GM23338 (cell line): ENCODE measurements around the gene KRTAP19-4. TPM values are rescaled to one million over a fixed set of nuclear protein-coding genes. Genes with fewer than 3 reads are reported as not detected.

ENCODE experiments used
- ATAC-seq: fragments of 200-7000 bp; cut with Tn5 transposase; 3 replicates; pipeline ENCODE4 v1.9.1; 2020
- DNase-seq: peaks from one replicate; pipeline ENCODE4 v3.0.0-alpha.2; 2015; ENCODE audit warnings: low spot score
- H2AFZ ChIP-seq: fragments of 200-600 bp; sonication (generic); 2 replicates; pipeline ENCODE4 v1.8.0; 2016; ENCODE audit warnings: antibody characterized with exemption, mild to moderate bottlenecking, moderate library complexity
- H3F3A ChIP-seq: fragments of 200-600 bp; sonication (generic); replicated peaks from 2 replicates; pipeline ENCODE4 v1.8.0; 2017; ENCODE audit warnings: antibody characterized with exemption, mixed run types, low read depth
- H3K27ac ChIP-seq: fragments of 200-600 bp; sonication (generic); 2 replicates; pipeline ENCODE4 v1.6.1; 2016; ENCODE audit warnings: low read depth
- H3K27me3 ChIP-seq: fragments of 200-600 bp; sonication (generic); 2 replicates; pipeline ENCODE4 v1.8.0; 2016; ENCODE audit warnings: mild to moderate bottlenecking, mixed run types, moderate library complexity; ENCODE audit not compliant: insufficient read depth
- H3K36me3 ChIP-seq: fragments of 200-600 bp; sonication (generic); 2 replicates; pipeline ENCODE4 v1.8.0; 2016; ENCODE audit warnings: mild to moderate bottlenecking; ENCODE audit not compliant: insufficient read depth
- H3K4me1 ChIP-seq: fragments of 200-600 bp; sonication (generic); 2 replicates; pipeline ENCODE4 v1.8.0; 2016; ENCODE audit warnings: mild to moderate bottlenecking, moderate library complexity; ENCODE audit not compliant: insufficient read depth
- H3K4me2 ChIP-seq: fragments of 200-600 bp; sonication (generic); 2 replicates; pipeline ENCODE4 v1.7.1; 2017; ENCODE audit warnings: mixed run types
- H3K4me3 ChIP-seq: fragments of 200-600 bp; sonication (generic); 2 replicates; pipeline ENCODE4 v1.6.1; 2016; ENCODE audit warnings: mixed run types
- H3K79me2 ChIP-seq: fragments of 200-600 bp; sonication (generic); replicated peaks from 2 replicates; pipeline ENCODE4 v1.8.0; 2017; ENCODE audit warnings: mild to moderate bottlenecking; ENCODE audit not compliant: insufficient read depth
- H3K9me2 ChIP-seq: fragments of 200-600 bp; sonication (generic); 2 replicates; pipeline ENCODE4 v1.8.0; 2017; ENCODE audit not compliant: insufficient read depth
- H4K20me1 ChIP-seq: fragments of 200-600 bp; sonication (generic); replicated peaks from 2 replicates; pipeline ENCODE4 v1.8.0; 2017; ENCODE audit warnings: mild to moderate bottlenecking; ENCODE audit not compliant: insufficient read depth
- H3K27ac Mint-ChIP-seq: 2 replicates; pipeline ENCODE4 v1.8.0; 2020; ENCODE audit warnings: inconsistent platforms, mild to moderate bottlenecking, moderate library complexity, mixed read lengths
- H3K27me3 Mint-ChIP-seq: 3 replicates; pipeline ENCODE4 v1.8.0; 2022; ENCODE audit warnings: low read depth, mild to moderate bottlenecking, moderate library complexity, mixed read lengths, inconsistent platforms; ENCODE audit not compliant: insufficient read depth, poor library complexity
- H3K36me3 Mint-ChIP-seq: 3 replicates; pipeline ENCODE4 v1.8.0; 2021; ENCODE audit warnings: low read depth, mild to moderate bottlenecking, inconsistent platforms, moderate library complexity, mixed read lengths
- H3K4me1 Mint-ChIP-seq: 3 replicates; pipeline ENCODE4 v1.8.0; 2020; ENCODE audit warnings: mild to moderate bottlenecking, inconsistent platforms, mixed read lengths
- H3K4me3 Mint-ChIP-seq: 3 replicates; pipeline ENCODE4 v1.8.0; 2021; ENCODE audit warnings: moderate library complexity, mild to moderate bottlenecking, inconsistent platforms, mixed read lengths
- H3K9me3 Mint-ChIP-seq: 3 replicates; pipeline ENCODE4 v1.8.0; 2020; ENCODE audit warnings: moderate library complexity, mild to moderate bottlenecking, inconsistent platforms, mixed read lengths
- CTCF ChIP-seq, 2 experiments: fragments of 200-600 bp in 1 of 2; sonication (generic) in 1 of 2; conservative IDR thresholded peaks; 2 replicates each; pipeline versions ENCODE4 v1.5.1 to v1.6.1; 2016 to 2017; ENCODE audit warnings: antibody characterized with exemption in 2 of 2, low read depth in 2 of 2, mild to moderate bottlenecking in 2 of 2, moderate library complexity in 1 of 2
- ETS1 ChIP-seq: IDR thresholded peaks from 2 replicates; pipeline ENCODE4 v1.6.1; 2016; ENCODE audit warnings: antibody characterized with exemption
- EZH2phosphoT487 ChIP-seq: fragments of 200-600 bp; sonication (generic); IDR thresholded peaks from one replicate; pipeline ENCODE4 v1.8.1; 2018; ENCODE audit warnings: antibody characterized with exemption; ENCODE audit not compliant: unreplicated experiment
- JUNB ChIP-seq: IDR thresholded peaks from one replicate; pipeline ENCODE4 v1.6.1; 2016; ENCODE audit warnings: antibody characterized with exemption; ENCODE audit not compliant: unreplicated experiment
- NANOG ChIP-seq: IDR thresholded peaks from 2 replicates; pipeline ENCODE4 v1.6.1; 2016; ENCODE audit warnings: antibody characterized with exemption, borderline replicate concordance
- POLR2AphosphoS5 ChIP-seq: IDR thresholded peaks from 2 replicates; pipeline ENCODE4 v1.6.1; 2016; ENCODE audit warnings: antibody characterized with exemption, low read depth
- REST ChIP-seq: IDR thresholded peaks from one replicate; pipeline ENCODE4 v1.6.1; 2018; ENCODE audit warnings: antibody characterized with exemption; ENCODE audit not compliant: unreplicated experiment
- STAT1 ChIP-seq: IDR thresholded peaks from one replicate; pipeline ENCODE4 v1.6.1; 2016; ENCODE audit warnings: antibody characterized with exemption; ENCODE audit not compliant: unreplicated experiment
- ZNF114 ChIP-seq: fragments of 250-450 bp; sonication (Bioruptor Pico); IDR thresholded peaks from 2 replicates; pipeline ENCODE4 v1.5.0; 2020; ENCODE audit warnings: mild to moderate bottlenecking, moderate library complexity
- ZNF331 ChIP-seq: fragments of 250-450 bp; sonication (Bioruptor Pico); IDR thresholded peaks from 2 replicates; pipeline ENCODE4 v1.5.0; 2020; ENCODE audit warnings: low read depth, mild to moderate bottlenecking, moderate library complexity
- ZNF462 ChIP-seq: fragments of 250-450 bp; sonication (Bioruptor Pico); IDR thresholded peaks from 2 replicates; pipeline ENCODE4 v1.5.0; 2020; ENCODE audit warnings: mild to moderate bottlenecking, moderate library complexity
- polyA plus RNA-seq: library from polyadenylated mRNA; unstranded; fragments of >200 nt; fragmentation: Nextera tagmentation; extraction: Ambion mirVana; gene quantifications from 2 replicates; pipeline ENCODE4 v1.2.1, GENCODE V29; 2016
- total RNA-seq: library from RNA; depleted of rRNA; stranded (reverse); fragments of >200 nt; shearing (Covaris generic); gene quantifications from 2 replicates; pipeline ENCODE4 v1.2.3, GENCODE V29; 2014

The KRTAP19-4 gene
- total and polyA plus RNA-seq, 2 experiments from 2014 or later: not detected

GRCh38 chr21:30479259-30479658 lies 17.7 kb downstream of the KRTAP19-4 start (continued):
- TF ChIP-seq ETS1 (no peak), STAT1 (no peak)

GRCh38 chr21:30478004-30478403 lies 19.0 kb downstream of the KRTAP19-4 start:
- Histone ChIP-seq H3K79me2 (no peaks in the 10 kb centered on the region), H3K4me1 (no peaks in the 10 kb centered on the region), H2AFZ (no peak overlapping the region; the same call in 1 of the 2 replicates), H3K27ac (no peak overlapping the region), H3K27me3 (no peaks in the 10 kb centered on the region), H3K9me2 (no peaks in the 10 kb centered on the region), H3F3A (no peaks in the 10 kb centered on the region), H3K4me2 (no peak overlapping the region), H3K36me3 (no peaks in the 10 kb centered on the region), H4K20me1 (no peaks in the 10 kb centered on the region), H3K4me3 (no peak overlapping the region)
- Mint-ChIP-seq H3K27ac (peak overlapping the region; percentile 7; the same call in 1 of the 2 replicates), H3K36me3 (no peaks in the 10 kb centered on the region), H3K9me3 (no peaks in the 10 kb centered on the region), H3K4me1 (peaks cover 3% of the 10 kb centered on the region; the same call in 2 of the 3 replicates), H3K27me3 (no peaks in the 10 kb centered on the region), H3K4me3 (no peak overlapping the region)
- ATAC-seq (no peak), DNase-seq (no peak)
- TF ChIP-seq POLR2AphosphoS5: no peak
- no peak for TF ChIP-seq JUNB
- TF ChIP-seq EZH2phosphoT487: no peak
- TF ChIP-seq ZNF114: no peak
- TF ChIP-seq ZNF331 (CRISPR knock-in tag): no peak
- TF ChIP-seq ZNF462 (CRISPR knock-in tag): no peak
- no peak for TF ChIP-seq REST
- no peak for TF ChIP-seq NANOG
- no peak for TF ChIP-seq CTCF (conservative IDR thresholded peaks at IDR 0.05; ENCODE audit: low read depth in 2 of 2)
